ENCODE measurements around the gene MYLK4. TPM values are rescaled to one million over a fixed set of nuclear protein-coding genes. Genes with fewer than 3 reads are reported as not detected.

Gene MYLK4
- total RNA-seq, 1 experiment from 2014 or later, result 1.6 TPM

DNA sequence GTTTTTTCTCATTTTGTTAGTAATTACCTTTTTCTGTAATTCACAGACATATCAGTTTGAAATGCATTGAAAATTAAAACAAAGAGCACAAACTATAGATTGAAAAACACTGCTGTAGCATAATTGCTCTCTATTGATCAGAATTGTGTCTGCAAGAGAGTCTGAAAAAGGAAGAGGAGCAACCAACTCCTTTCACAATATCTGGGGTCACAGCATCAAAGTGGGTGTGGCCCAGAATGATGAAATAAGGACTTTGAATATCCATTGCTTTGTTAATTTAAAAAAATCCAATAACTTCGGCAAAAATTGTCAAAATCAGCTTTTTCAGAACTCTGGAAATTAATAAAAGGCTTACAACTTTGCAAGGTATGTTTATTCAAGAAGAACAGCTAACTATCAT is 99.2 kb downstream of the MYLK4 start:
- intact Hi-C loops (cut with micrococcal nuclease; ENCODE audit: unreplicated experiment), result no loop called here
- Histone ChIP-seq H3K27ac (no peak overlapping the region), H3F3A (ENCODE audit: insufficient read depth, low read depth) (no peaks in the 10 kb centered on the region), H4K20me1 (ENCODE audit: insufficient read depth) (no peaks in the 10 kb centered on the region), H3K4me2 (no peak overlapping the region), H3K36me3 (ENCODE audit: low read depth) (no peaks in the 10 kb centered on the region), H3K4me1 (replicated peaks; ENCODE audit: insufficient read depth) (no peaks in the 10 kb centered on the region), H3K79me2 (ENCODE audit: low read depth) (no peaks in the 10 kb centered on the region), H3K9me2 (ENCODE audit: insufficient read depth) (no peaks in the 10 kb centered on the region), H3K27me3 (ENCODE audit: insufficient read depth, low read depth) (no peaks in the 10 kb centered on the region), H3K4me3 (no peak overlapping the region), H3K9me3 (ENCODE audit: insufficient read depth, low read depth) (no peaks in the 10 kb centered on the region), H2AFZ (no peak overlapping the region)
- POLR2A ChIA-PET (ENCODE audit: unreplicated experiment), result no interaction called here
- no peak for DNase-seq
- CTCF ChIA-PET, result no interaction called here
- TF ChIP-seq CTCF (conservative IDR thresholded peaks at IDR 0.05) (no peak), EZH2 (IDR thresholded peaks at IDR 0.05; ENCODE audit: low read depth) (no peak)
- no TSS peak for BruUV-seq (replicated peaks)

GRCh38 chr6:2646346-2646745 is 104.4 kb downstream of the MYLK4 start:
- BruUV-seq (replicated peaks), result no TSS peak
- Histone ChIP-seq H3F3A (ENCODE audit: insufficient read depth, low read depth) (no peaks in the 10 kb centered on the region), H3K4me1 (replicated peaks; ENCODE audit: insufficient read depth) (no peaks in the 10 kb centered on the region), H3K4me2 (no peak overlapping the region), H3K9me3 (ENCODE audit: insufficient read depth, low read depth) (no peaks in the 10 kb centered on the region), H3K36me3 (ENCODE audit: low read depth) (no peaks in the 10 kb centered on the region), H3K9me2 (ENCODE audit: insufficient read depth) (no peaks in the 10 kb centered on the region), H3K4me3 (no peak overlapping the region), H3K79me2 (ENCODE audit: low read depth) (no peaks in the 10 kb centered on the region), H4K20me1 (ENCODE audit: insufficient read depth) (no peaks in the 10 kb centered on the region), H3K27me3 (ENCODE audit: insufficient read depth, low read depth) (no peaks in the 10 kb centered on the region), H3K27ac (no peak overlapping the region), H2AFZ (no peak overlapping the region)
- ChIA-PET POLR2A (ENCODE audit: unreplicated experiment) (no interaction called here), CTCF (interaction anchor here (0.6 kb wide), 1 partner anchor 961 kb away, joined by 3 read pairs; no protein-coding TSS in a partner anchor)
- no peak for DNase-seq
- TF ChIP-seq CTCF (conservative IDR thresholded peaks at IDR 0.05) (no peak), EZH2 (IDR thresholded peaks at IDR 0.05; ENCODE audit: low read depth) (no peak)
- intact Hi-C loops (cut with micrococcal nuclease; ENCODE audit: unreplicated experiment), result no loop called here

DNA sequence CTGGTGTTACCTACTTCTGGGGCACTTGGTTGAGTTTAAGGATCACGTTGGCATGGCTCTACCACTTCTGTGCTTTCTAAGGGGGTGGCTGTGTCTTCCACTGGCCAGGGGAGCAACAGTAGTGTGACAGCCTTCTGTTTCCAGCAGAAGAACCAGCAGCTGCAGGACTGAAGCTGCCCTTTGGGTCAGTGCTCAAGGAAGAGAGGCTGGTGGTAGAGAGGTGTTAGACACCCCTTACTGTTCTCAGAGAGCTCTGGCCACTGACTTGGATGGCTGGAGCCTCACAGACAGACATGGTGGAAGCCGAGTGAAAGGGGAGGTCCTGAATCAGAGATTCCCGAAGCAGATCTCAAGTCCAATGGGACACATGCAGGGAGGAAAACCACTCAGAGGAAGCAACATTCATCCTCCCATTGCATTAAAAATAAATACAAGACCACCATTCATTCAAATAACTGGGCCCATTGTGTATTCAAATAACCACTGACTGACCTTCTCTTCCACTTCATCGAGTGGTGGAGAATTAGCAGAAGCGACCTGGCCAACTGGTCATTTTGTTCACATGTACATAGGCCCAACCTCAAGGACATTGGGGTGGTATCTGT is 106.7 kb downstream of the MYLK4 start:
- TF ChIP-seq CTCF (conservative IDR thresholded peaks at IDR 0.05) (no peak), EZH2 (IDR thresholded peaks at IDR 0.05; ENCODE audit: low read depth) (no peak)
- no peaks in the 10 kb centered on the region for H3K9me3 ChIP-seq (ENCODE audit: insufficient read depth, low read depth)
- H3K4me3 ChIP-seq, result no peak overlapping the region
- H3K4me2 ChIP-seq, result no peak overlapping the region
- no peaks in the 10 kb centered on the region for H3F3A ChIP-seq (ENCODE audit: insufficient read depth, low read depth)
- no peak for DNase-seq
- no peaks in the 10 kb centered on the region for H3K4me1 ChIP-seq (replicated peaks; ENCODE audit: insufficient read depth)
- no peaks in the 10 kb centered on the region for H4K20me1 ChIP-seq (ENCODE audit: insufficient read depth)
- H2AFZ ChIP-seq, result no peak overlapping the region
- POLR2A ChIA-PET (ENCODE audit: unreplicated experiment), result no interaction called here
- H3K27ac ChIP-seq, result no peak overlapping the region
- H3K36me3 ChIP-seq (ENCODE audit: low read depth), result no peaks in the 10 kb centered on the region
- H3K79me2 ChIP-seq (ENCODE audit: low read depth), result no peaks in the 10 kb centered on the region
- intact Hi-C loops (cut with micrococcal nuclease; ENCODE audit: unreplicated experiment), result no loop called here
- no TSS peak for BruUV-seq (replicated peaks)
- H3K27me3 ChIP-seq (ENCODE audit: insufficient read depth, low read depth), result no peaks in the 10 kb centered on the region
- no peaks in the 10 kb centered on the region for H3K9me2 ChIP-seq (ENCODE audit: insufficient read depth)
- CTCF ChIA-PET, result no interaction called here
